Stomach (tissue), 9 donors: ENCODE results near the gene PRR33. TPM values are rescaled to one million over a fixed set of nuclear protein-coding genes. Genes with fewer than 3 reads are reported as not detected.
A peak's percentile ranks its signal among the peaks of the same experiment; 100 is the strongest.
"Not testable (repeated sequence)": the region's sequence is repeated elsewhere in the genome, so short reads cannot be mapped to it uniquely, and the experiment has no call there.

Experiments used
- DNase-seq, 2 donors: peaks; one replicate each; pipeline versions ENCODE4 v3.0.0 to v3.0.0-alpha.2; 2013 to 2019
- H3K27ac ChIP-seq, 5 donors: fragments of 200-600 bp in 4 of 5; sonication (generic) in 4 of 5; one replicate each; pipeline ENCODE4 v1.5.1; 2013 to 2019; ENCODE audit warnings: mild to moderate bottlenecking in 1 of 5, moderate library complexity in 1 of 5
- H3K27me3 ChIP-seq, 3 donors: fragments of 200-600 bp; sonication (generic); one replicate each; pipeline ENCODE4 v1.5.1; 2017 to 2019; ENCODE audit warnings: mixed run types in 1 of 3
- H3K36me3 ChIP-seq, 4 donors: fragments of 200-600 bp; sonication (generic); 1 replicate in 3 of 4; 2 replicates in 1 of 4; pipeline ENCODE4 v1.5.1; 2016 to 2019
- H3K4me1 ChIP-seq, 4 donors: fragments of 200-600 bp; sonication (generic); one replicate each; pipeline ENCODE4 v1.5.1; 2016 to 2019
- H3K4me3 ChIP-seq, 4 donors: fragments of 200-600 bp; sonication (generic) in 3 of 4; one replicate each; pipeline ENCODE4 v1.5.1; 2016 to 2019; ENCODE audit warnings: mild to moderate bottlenecking in 1 of 4
- H3K9me3 ChIP-seq, 4 donors: fragments of 200-600 bp; sonication (generic); one replicate each; pipeline ENCODE4 v1.5.1; 2016 to 2019
- EP300 ChIP-seq: sonication (generic); formaldehyde crosslinking; IDR thresholded peaks from one replicate; pipeline ENCODE4 v1.6.1; 2017; ENCODE audit warnings: antibody characterized with exemption
- POLR2A ChIP-seq, 4 donors: fragments of 450-650 bp; IDR thresholded peaks; one replicate each; pipeline ENCODE4 v1.6.1; 2016; ENCODE audit warnings: antibody characterized with exemption in 4 of 4, control low read depth in 2 of 4, mild to moderate bottlenecking in 1 of 4, moderate library complexity in 1 of 4
- POLR2AphosphoS5 ChIP-seq, 3 donors: sonication (generic); formaldehyde crosslinking; IDR thresholded peaks; one replicate each; pipeline ENCODE4 v1.6.1; 2016; ENCODE audit warnings: antibody characterized with exemption in 3 of 3
- WGBS, 5 donors: extraction: QIAGEN DNeasy Blood & Tissue Kit in 3 of 5; methylation state at CpG; one replicate each; pipeline versions ENCODE4 v1.1.5 to v1.1.7; 2013 to 2018; 5-methylcytosine and 5-hydroxymethylcytosine counted together
- intact Hi-C: fragments of 100-400 bp; cut with DNase I; formaldehyde crosslinking; loops from one replicate; pipeline ENCODE4 v1.15.1; 2023; ENCODE audit warnings: low total_unique reads
- polyA plus RNA-seq, 3 donors: library from polyadenylated mRNA; stranded (reverse); fragments of 200-250 nt; gene quantifications; one replicate each; pipeline ENCODE4 v1.2.3, GENCODE V29; 2013
- total RNA-seq, 5 donors: library from RNA; depleted of rRNA; stranded (reverse); fragments of >200 nt; gene quantifications; one replicate each; pipeline versions ENCODE4 v1.1.0 to v1.2.3, GENCODE V29; 2014 to 2016
- TF ChIP-seq, protein P1 (sequence below), 7 experiments: fragments of 450-650 bp in 4 of 7; fragments of 200-600 bp in 3 of 7; sonication (generic) in 3 of 7; IDR thresholded peaks; one replicate each; pipeline ENCODE4 v1.5.1; 2016 to 2019; ENCODE audit warnings: antibody characterized with exemption in 7 of 7, control low read depth in 2 of 7, mild to moderate bottlenecking in 1 of 7
- donor health status: healthy with polysubstance abuse.
- donor health status: Bipolar disorder and iron deficiency.
- donor health status: healthy.

The PRR33 gene
- total and polyA plus RNA-seq, 8 donors = 0.03 TPM; not detected in 7

DNA sequence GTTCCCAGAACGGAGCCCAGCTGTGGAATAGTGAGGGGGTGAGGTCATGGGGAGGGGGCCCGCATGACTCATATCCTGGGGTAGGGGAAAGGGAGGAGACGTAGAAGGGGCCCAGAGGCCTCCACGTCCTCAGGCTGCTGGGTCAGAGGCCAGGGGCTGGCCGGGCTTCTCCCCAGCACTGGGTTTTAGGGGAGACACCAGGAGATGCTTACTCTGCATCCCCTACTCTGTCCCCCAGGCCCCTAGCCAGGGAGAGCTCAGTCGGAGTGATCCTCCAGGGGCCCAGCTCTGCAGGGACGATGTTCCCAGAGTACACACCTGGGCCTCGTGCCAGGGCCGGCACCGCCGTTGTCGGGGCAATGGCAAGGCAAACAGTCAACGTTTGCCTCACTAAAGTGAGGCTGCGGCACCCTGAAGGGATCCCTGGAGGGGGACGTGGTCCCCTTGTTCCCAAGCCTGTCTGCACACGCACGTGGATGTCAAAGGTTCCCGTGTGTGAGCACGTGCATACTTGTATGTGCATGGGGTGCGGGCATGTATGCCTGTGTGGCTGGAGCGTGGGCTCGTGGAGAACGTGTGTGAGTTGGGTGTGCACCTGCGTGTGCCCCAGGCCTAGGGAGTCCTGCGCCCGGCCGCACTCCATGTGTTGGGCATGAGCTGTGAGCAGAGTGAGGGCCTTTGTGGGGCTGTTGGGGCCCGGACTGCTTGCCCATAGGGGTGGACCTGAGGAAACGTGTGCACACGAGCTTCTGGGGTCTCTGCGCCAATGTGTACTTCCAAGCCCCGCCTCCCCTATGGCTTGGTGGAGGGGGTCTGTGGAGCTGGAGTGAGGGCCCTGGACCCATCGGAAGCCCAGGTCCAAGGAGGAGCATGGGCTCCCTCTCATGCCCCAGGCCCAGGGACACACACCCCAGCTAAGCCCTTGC lies 14.2 kb downstream of the PRR33 start:
- TF ChIP-seq, protein P1, sequence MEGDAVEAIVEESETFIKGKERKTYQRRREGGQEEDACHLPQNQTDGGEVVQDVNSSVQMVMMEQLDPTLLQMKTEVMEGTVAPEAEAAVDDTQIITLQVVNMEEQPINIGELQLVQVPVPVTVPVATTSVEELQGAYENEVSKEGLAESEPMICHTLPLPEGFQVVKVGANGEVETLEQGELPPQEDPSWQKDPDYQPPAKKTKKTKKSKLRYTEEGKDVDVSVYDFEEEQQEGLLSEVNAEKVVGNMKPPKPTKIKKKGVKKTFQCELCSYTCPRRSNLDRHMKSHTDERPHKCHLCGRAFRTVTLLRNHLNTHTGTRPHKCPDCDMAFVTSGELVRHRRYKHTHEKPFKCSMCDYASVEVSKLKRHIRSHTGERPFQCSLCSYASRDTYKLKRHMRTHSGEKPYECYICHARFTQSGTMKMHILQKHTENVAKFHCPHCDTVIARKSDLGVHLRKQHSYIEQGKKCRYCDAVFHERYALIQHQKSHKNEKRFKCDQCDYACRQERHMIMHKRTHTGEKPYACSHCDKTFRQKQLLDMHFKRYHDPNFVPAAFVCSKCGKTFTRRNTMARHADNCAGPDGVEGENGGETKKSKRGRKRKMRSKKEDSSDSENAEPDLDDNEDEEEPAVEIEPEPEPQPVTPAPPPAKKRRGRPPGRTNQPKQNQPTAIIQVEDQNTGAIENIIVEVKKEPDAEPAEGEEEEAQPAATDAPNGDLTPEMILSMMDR (IDR thresholded peaks at IDR 0.05) = no peak
- TF ChIP-seq POLR2AphosphoS5 (IDR thresholded peaks at IDR 0.05) = peak in 1 of 3 donors; percentile 74
- no peak for TF ChIP-seq EP300
- no peak for TF ChIP-seq POLR2A (IDR thresholded peaks at IDR 0.05)
- Histone ChIP-seq H3K27me3 (peaks cover 0 to 11% (median 0%) of the 10 kb centered on the region in 3 donors), H3K4me1 (peaks cover 37 to 82% (median 63%) of the 10 kb centered on the region in 4 donors), H3K36me3 (no peaks in the 10 kb centered on the region), H3K9me3 (no peaks in the 10 kb centered on the region), H3K4me3 (peak overlapping the region in 1 of 4 donors; percentile 31), H3K27ac (peak overlapping the region; percentile 58 to 88 (median 83))
- intact Hi-C loops = no loop called here
- peak; percentile 61 to 86 for DNase-seq
- WGBS, 5 donors = 43 to 53% (median 46%) methylated on average over 19 to 33 of the region's 33 CpGs

DNA sequence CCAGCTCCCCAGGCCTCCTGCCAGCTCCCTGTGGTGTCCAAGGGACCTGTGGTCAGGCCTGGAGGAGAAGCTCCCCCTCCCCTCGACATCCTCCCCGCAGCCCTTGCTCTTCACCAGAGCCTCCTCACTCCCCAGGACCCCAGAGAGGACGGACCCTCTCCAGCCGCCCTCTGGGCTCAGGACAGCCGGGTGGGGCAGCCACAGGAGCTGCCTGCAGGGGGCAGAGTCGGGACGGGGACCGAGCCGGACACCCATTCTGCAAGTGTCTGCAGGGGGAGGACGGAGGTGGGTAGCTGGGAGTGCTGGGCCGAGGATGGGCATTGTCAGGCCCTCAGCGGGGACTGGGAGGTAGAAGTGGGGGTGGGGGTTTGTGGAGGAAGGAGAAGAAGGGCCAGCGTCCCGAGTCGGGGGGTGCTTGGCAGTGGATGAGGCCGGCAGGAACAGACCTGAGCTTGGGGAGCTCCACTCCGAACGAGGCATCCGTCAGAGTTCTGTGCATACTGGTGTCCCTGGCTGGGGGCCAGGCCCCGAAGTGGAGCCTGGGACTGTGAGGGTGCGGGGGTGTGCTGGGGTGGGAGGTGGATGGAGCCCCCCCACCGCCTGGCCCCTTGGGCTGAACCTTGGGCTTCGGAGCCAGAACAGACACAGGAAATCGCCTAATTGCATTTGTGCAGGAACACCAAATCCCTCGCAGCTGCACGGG lies 15.2 kb downstream of the PRR33 start:
- peak overlapping the region in 2 of 4 donors; percentile 2 to 31 for H3K4me3 ChIP-seq
- intact Hi-C loops = no loop called here
- WGBS, 5 donors = 24 to 43% (median 39%) methylated on average over 14 to 26 of the region's 26 CpGs
- peak; percentile 24 to 44 (median 29) for TF ChIP-seq POLR2AphosphoS5 (IDR thresholded peaks at IDR 0.05)
- TF ChIP-seq POLR2A (IDR thresholded peaks at IDR 0.05) = no peak
- TF ChIP-seq, protein P1 (IDR thresholded peaks at IDR 0.05) = peak in 4 of 7 experiments; percentile 37 to 41 (median 38)
- no peak for TF ChIP-seq EP300
- H3K36me3 ChIP-seq = no peaks in the 10 kb centered on the region
- peak; percentile 47 to 88 for DNase-seq
- no peaks in the 10 kb centered on the region for H3K9me3 ChIP-seq
- peak overlapping the region; percentile 34 to 88 (median 83) for H3K27ac ChIP-seq
- H3K4me1 ChIP-seq = peaks cover 35 to 77% (median 55%) of the 10 kb centered on the region in 4 donors
- peaks cover 0 to 16% (median 0%) of the 10 kb centered on the region in 3 donors for H3K27me3 ChIP-seq

DNA sequence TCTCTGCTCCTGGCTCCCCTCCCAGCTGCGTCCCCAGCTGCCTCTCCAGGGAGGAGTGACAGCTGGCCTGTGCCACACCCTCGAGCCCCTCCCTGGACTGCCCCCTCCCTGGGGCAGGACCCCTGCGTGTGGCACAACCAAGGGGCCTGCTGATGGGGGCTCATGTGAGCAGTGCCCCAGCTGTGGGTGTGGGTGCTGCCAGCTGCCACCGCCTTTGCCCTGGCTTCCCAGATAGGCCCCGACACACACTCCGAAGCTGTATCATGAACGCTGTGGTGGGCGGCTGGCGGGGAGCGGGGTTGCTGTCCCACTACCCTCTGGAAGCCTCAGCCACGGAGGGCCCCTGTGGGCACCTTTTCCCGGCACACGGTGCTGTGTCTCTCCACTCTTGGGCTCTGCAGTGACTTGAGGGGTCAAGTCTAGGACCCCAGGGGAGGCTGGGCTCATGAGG lies 15.8 kb downstream of the PRR33 start:
- H3K4me3 ChIP-seq = peak overlapping the region in 2 of 4 donors; percentile 2 to 31
- H3K9me3 ChIP-seq, H3K36me3 ChIP-seq, intact Hi-C loops, DNase-seq: not testable (repeated sequence)
- H3K4me1 ChIP-seq = peaks cover 29 to 74% (median 52%) of the 10 kb centered on the region in 4 donors
- WGBS, 5 donors = 63 to 72% (median 66%) methylated on average over 7 to 12 of the region's 13 CpGs
- H3K27me3 ChIP-seq = peaks cover 0 to 23% (median 0%) of the 10 kb centered on the region in 3 donors
- peak overlapping the region; percentile 34 to 88 (median 83) for H3K27ac ChIP-seq

DNA sequence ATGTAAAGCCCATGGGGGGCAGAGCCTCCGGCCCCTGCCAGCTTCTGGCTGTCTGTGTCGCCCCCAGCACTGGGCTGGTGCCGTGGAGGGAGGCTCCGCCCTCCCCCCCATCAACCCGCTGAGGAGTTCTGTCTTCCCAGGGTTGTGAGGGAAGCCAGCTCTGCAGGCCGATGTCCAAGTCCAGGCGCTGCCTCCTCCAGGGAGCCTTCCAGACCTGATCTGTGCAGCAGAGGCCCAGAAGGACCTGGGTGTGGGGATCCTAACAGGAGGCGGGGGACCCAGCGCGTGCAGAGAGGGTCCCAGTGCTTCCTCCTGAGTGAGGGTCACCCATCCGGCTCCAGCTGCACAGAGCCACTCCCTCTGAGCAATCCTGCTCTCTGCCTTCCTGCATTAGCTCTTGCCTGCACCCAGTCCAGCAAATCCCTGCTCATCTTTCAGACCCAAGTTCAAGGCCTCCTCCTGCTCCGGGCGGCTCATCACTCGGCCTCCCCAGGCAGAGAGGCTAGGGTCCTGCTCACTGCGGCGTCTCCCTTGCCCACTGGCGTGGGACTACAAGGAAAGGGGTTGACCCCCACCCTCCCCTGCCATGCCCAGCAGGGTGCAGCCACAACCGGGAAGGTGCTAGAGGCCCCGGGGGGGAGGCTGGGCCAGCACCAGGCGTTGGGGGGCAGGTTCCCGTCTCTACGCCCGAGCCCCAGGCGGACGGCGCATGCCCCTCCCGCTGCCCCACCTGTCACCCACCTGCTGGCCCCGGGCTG lies 16.4 kb downstream of the PRR33 start:
- Histone ChIP-seq H3K27me3 (peaks cover 0 to 29% (median 0%) of the 10 kb centered on the region in 3 donors), H3K9me3 (no peaks in the 10 kb centered on the region), H3K4me3 (peak overlapping the region in 1 of 4 donors; percentile 31), H3K27ac (peak overlapping the region; percentile 60 to 88 (median 83)), H3K36me3 (no peaks in the 10 kb centered on the region), H3K4me1 (peaks cover 25 to 74% (median 49%) of the 10 kb centered on the region in 4 donors)
- TF ChIP-seq, protein P1 (IDR thresholded peaks at IDR 0.05) = no peak
- TF ChIP-seq EP300 (no peak), POLR2A (IDR thresholded peaks at IDR 0.05) (no peak), POLR2AphosphoS5 (IDR thresholded peaks at IDR 0.05) (no peak)
- intact Hi-C loops = no loop called here
- 53 to 68% (median 59%) methylated on average over 16 to 28 of the region's 28 CpGs for WGBS, 5 donors
- DNase-seq = peak in 1 of 2 donors; percentile 45

DNA sequence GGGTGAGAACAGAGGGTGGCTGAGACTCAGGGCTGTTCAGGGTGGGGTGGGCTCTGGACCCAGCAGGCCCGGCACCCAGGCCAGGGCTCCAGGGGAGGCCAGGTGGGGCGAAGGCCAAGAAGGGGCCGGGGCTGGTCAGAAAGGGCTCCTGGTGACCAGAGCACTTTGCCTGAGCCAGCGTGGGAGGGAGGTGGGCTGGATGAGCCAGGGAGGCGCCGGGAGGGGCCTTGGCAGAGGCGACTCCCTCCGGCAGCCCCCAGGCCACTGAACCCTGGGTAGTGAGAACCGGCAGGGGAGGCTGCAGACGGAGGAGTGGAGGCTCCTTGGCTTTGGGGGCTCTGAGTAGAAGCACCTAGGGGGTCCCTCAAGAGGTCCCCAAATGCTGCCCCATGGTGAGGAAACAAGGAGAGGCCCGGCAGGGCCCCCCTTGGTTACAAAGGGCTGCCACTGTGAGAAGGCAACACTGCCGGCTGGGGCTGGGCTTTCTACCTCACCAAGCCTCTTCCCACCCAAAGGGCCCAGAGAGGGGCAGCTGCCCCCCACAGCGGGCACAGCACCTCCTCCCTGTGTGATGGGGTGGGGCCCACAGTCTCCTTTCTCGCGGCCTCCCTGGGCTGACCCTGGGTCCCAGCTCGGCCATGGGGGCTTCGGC lies 17.1 kb downstream of the PRR33 start:
- WGBS, 5 donors = 57 to 72% (median 69%) methylated on average over 14 to 17 of the region's 17 CpGs
- intact Hi-C loops, DNase-seq, H3K9me3 ChIP-seq, H3K36me3 ChIP-seq: not testable (repeated sequence)
- Histone ChIP-seq H3K4me1 (peaks cover 25 to 68% (median 47%) of the 10 kb centered on the region in 4 donors), H3K4me3 (peak overlapping the region in 2 of 4 donors; percentile 13 to 31), H3K27me3 (peaks cover 0 to 34% (median 0%) of the 10 kb centered on the region in 3 donors), H3K27ac (peak overlapping the region; percentile 60 to 88 (median 83))

DNA sequence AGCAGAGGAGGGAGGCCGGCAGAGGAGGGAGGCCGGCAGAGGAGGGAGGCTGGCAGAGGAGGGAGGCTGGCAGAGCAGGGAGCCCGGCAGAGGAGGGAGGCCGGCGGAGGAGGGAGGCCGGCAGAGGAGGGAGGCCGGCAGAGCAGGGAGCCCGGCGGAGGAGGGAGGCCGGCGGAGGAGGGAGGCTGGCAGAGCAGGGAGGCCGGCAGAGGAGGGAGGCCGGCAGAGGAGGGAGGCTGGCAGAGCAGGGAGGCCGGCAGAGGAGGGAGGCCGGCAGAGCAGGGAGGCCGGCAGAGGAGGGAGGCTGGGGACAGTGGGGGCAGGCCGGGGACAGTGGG lies 17.9 kb downstream of the PRR33 start:
- H3K4me3 ChIP-seq, DNase-seq, H3K9me3 ChIP-seq, intact Hi-C loops, H3K36me3 ChIP-seq: not testable (repeated sequence)
- peaks cover 25 to 73% (median 48%) of the 10 kb centered on the region in 4 donors for H3K4me1 ChIP-seq
- peak overlapping the region; percentile 54 to 88 (median 78) for H3K27ac ChIP-seq
- WGBS, 5 donors = 75 to 94% (median 88%) methylated on average over 8 to 17 of the region's 17 CpGs
- H3K27me3 ChIP-seq = peaks cover 0 to 42% (median 0%) of the 10 kb centered on the region in 3 donors
